Lower leg skin (tissue), 3 donors: ENCODE measurements around the gene AANAT.

Experiments used
- CTCF ChIP-seq, 3 donors: fragments of 450-650 bp; IDR thresholded peaks; one replicate each; pipeline ENCODE4 v1.5.1; 2016; ENCODE audit warnings: antibody characterized with exemption in 3 of 3, mild to moderate bottlenecking in 3 of 3, moderate library complexity in 2 of 3
- POLR2A ChIP-seq, 2 donors: fragments of 450-650 bp; IDR thresholded peaks; one replicate each; pipeline ENCODE4 v1.6.1; 2016 to 2017; ENCODE audit warnings: antibody characterized with exemption in 2 of 2, mild to moderate bottlenecking in 1 of 2, moderate library complexity in 1 of 2

GRCh38 chr17:76420356-76421043 lies 46.9 kb upstream of the AANAT start:
- no peak for TF ChIP-seq CTCF (IDR thresholded peaks at IDR 0.05)
- TF ChIP-seq POLR2A (IDR thresholded peaks at IDR 0.05) = no peak
